GM23248 (cell line): ENCODE data around the gene SYNGR1. TPM values are rescaled to one million over a fixed set of nuclear protein-coding genes. Genes with fewer than 3 reads are reported as not detected.

Experiments
- DNase-seq: peaks from one replicate; pipeline ENCODE4 v3.0.0-alpha.2; 2015
- H2AFZ ChIP-seq: fragments of 200-600 bp; sonication (generic); 2 replicates; pipeline ENCODE4 v1.6.1; 2016; ENCODE audit warnings: antibody characterized with exemption
- H3F3A ChIP-seq: fragments of 200-600 bp; sonication (generic); 2 replicates; pipeline ENCODE4 v1.6.1; 2016; ENCODE audit warnings: mild to moderate bottlenecking, antibody characterized with exemption, mixed run types; ENCODE audit not compliant: insufficient read depth
- H3K27ac ChIP-seq: fragments of 200-600 bp; sonication (generic); 2 replicates; pipeline ENCODE4 v1.5.1; 2016; ENCODE audit warnings: mild to moderate bottlenecking
- H3K27me3 ChIP-seq: fragments of 200-600 bp; sonication (generic); replicated peaks from 2 replicates; pipeline ENCODE4 v1.6.1; 2016; ENCODE audit warnings: mild to moderate bottlenecking; ENCODE audit not compliant: insufficient read depth
- H3K36me3 ChIP-seq: fragments of 200-600 bp; sonication (generic); 2 replicates; pipeline ENCODE4 v1.6.1; 2016; ENCODE audit warnings: low read depth, mild to moderate bottlenecking
- H3K4me1 ChIP-seq: fragments of 200-600 bp; sonication (generic); 2 replicates; pipeline ENCODE4 v1.6.1; 2016; ENCODE audit warnings: mild to moderate bottlenecking; ENCODE audit not compliant: insufficient read depth
- H3K4me2 ChIP-seq: fragments of 200-600 bp; sonication (generic); one replicate; pipeline ENCODE4 v1.6.1; 2016; ENCODE audit warnings: mild to moderate bottlenecking; ENCODE audit not compliant: unreplicated experiment
- H3K4me3 ChIP-seq: fragments of 200-600 bp; sonication (generic); 2 replicates; pipeline ENCODE4 v1.5.1; 2016; ENCODE audit warnings: mild to moderate bottlenecking
- H3K79me2 ChIP-seq: fragments of 200-600 bp; sonication (generic); 2 replicates; pipeline ENCODE4 v1.6.1; 2016; ENCODE audit warnings: mild to moderate bottlenecking; ENCODE audit not compliant: insufficient read depth
- H3K9ac ChIP-seq: fragments of 200-600 bp; sonication (generic); 2 replicates; pipeline ENCODE4 v1.6.1; 2016; ENCODE audit warnings: mild to moderate bottlenecking
- H3K9me2 ChIP-seq: fragments of 200-600 bp; sonication (generic); 2 replicates; pipeline ENCODE4 v1.6.1; 2016; ENCODE audit warnings: mixed run types, mild to moderate bottlenecking, moderate library complexity; ENCODE audit not compliant: insufficient read depth
- H3K9me3 ChIP-seq: fragments of 200-600 bp; sonication (generic); one replicate; pipeline ENCODE4 v1.6.1; 2017; ENCODE audit warnings: low read depth
- H4K20me1 ChIP-seq: fragments of 200-600 bp; sonication (generic); 2 replicates; pipeline ENCODE4 v1.6.0; 2016; ENCODE audit not compliant: insufficient read depth
- EZH2 ChIP-seq: fragments of 200-600 bp; sonication (generic); IDR thresholded peaks from 2 replicates; pipeline ENCODE4 v1.6.1; 2018; ENCODE audit warnings: antibody characterized with exemption, mild to moderate bottlenecking; ENCODE audit not compliant: insufficient read depth, poor library complexity, severe bottlenecking
- EZH2phosphoT487 ChIP-seq: fragments of 200-600 bp; sonication (generic); IDR thresholded peaks from 2 replicates; pipeline ENCODE4 v1.6.1; 2018; ENCODE audit warnings: antibody characterized with exemption, moderate library complexity, mild to moderate bottlenecking, low read depth; ENCODE audit not compliant: insufficient read depth
- WGBS, 2 experiments: methylation state at CpG; one replicate each; pipeline ENCODE4 v1.1.6; 2015 to 2017; ENCODE audit warnings: low lambda C conversion rate in 2 of 2, low coverage in 1 of 2; ENCODE audit errors: missing lambda C conversion rate in 2 of 2; 5-methylcytosine and 5-hydroxymethylcytosine counted together
- in situ Hi-C: fragments of 300-500 bp; cut with MboI; formaldehyde crosslinking; loops from 2 replicates; pipeline ENCODE4 v1.15.0; 2020
- polyA plus RNA-seq: library from polyadenylated mRNA; unstranded; fragments of >200 nt; fragmentation: Nextera tagmentation; extraction: Ambion mirVana; gene quantifications from 2 replicates; pipeline ENCODE4 v1.2.1, GENCODE V29; 2016
- total RNA-seq: library from RNA; depleted of rRNA; stranded (reverse); fragments of >200 nt; shearing (Covaris generic); gene quantifications from 2 replicates; pipeline ENCODE4 v1.2.3, GENCODE V29; 2014

SYNGR1 gene
- total and polyA plus RNA-seq, 2 experiments from 2014 or later, result 6.1 to 23.2 TPM

DNA sequence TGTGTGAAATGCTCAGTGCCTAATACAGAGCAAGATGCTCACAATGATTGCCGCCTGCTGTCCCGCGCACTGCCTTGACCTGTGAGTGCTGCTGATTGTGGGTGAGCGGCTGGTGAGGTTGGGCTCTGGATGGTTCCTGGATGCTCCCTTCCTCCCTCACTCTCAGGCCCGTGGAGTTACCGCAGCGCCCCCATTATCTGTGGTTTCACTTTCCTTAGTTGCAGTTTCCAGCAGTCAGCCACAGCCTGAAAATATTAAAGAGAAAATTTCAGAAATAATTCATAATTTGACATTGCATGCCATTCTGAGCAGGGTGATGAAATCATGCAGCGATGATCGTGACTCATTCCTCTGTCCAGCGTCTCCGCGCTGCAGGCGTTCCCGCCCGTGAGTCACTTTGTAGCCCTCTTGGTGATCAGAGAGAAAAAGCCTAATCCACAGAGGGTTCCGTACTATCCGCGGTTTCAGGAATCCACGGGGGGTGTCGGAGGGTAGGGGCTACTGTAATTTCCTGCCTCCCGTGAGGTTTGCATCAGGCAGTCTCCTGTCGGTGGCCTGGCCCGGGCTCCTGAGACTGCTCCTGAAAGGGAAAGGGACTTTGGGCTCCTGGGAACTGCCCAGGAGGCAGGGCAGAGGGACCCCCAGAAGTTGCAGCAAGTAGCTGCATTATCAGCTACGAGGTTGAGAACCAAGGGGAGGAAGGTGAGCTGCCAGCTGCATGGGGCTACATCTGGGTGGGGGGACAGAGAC, 41.0 kb upstream of the SYNGR1 start:
- no peaks in the 10 kb centered on the region for H3K9me2 ChIP-seq
- in situ Hi-C loops, result loop anchor here (5.0 to 25.0 kb wide), 2 partner anchors 131 to 296 kb away; partner anchors contain the start of genes APOBEC3C and APOBEC3D
- peak overlapping the region; percentile 64 for H3K4me2 ChIP-seq

DNA sequence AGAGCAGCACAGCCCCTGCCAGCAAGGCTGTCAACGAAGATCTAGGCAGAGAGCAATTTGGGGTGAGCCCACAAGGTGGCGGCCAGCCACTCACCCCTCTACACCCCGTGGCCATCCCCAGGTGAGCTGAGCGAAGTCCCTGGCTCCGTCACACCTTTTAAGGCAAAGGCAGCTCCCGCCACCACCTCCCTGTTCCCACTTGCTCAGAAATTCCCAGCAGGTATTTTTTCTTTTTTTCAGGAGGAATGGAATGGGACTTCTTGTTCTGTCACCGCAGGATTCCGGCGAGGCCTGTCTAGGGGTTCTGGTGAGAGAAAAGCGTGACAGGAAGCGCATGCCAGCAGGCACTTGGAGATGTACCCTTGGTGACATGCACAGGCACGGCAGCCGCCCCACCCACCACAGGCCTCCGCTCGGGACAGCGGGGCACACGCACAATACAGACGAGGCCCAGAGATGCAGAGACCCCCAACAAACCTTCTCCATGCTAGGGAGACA, 40.4 kb upstream of the SYNGR1 start:
- Histone ChIP-seq H3K4me2 (peak overlapping the region; percentile 64), H3K9ac (peak overlapping the region; percentile 71), H3K27me3 (no peaks in the 10 kb centered on the region), H3K36me3 (peaks cover 30% of the 10 kb centered on the region), H3K9me3 (no peaks in the 10 kb centered on the region), H3K4me1 (peaks cover 17% of the 10 kb centered on the region), H3K4me3 (peak overlapping the region; percentile 57), H2AFZ (no peak overlapping the region), H3K27ac (peak overlapping the region; percentile 89), H3K79me2 (peaks cover 13% of the 10 kb centered on the region), H4K20me1 (0 out of 2 replicates have a peak, but pooled peaks cover 3% of the 10 kb centered on the region), H3K9me2 (no peaks in the 10 kb centered on the region), H3F3A (peaks cover 59% of the 10 kb centered on the region)
- DNase-seq, result peak; percentile 61
- WGBS, 2 experiments, result 33 to 41% methylated on average over 18 of the region's 18 CpGs
- no peak for TF ChIP-seq EZH2phosphoT487
- TF ChIP-seq EZH2, result no peak
- in situ Hi-C loops, result loop anchor here (5.0 to 25.0 kb wide), 2 partner anchors 132 to 297 kb away; partner anchors contain the start of genes APOBEC3C and APOBEC3D

More for the DNA sequence above, 41.0 kb upstream of the SYNGR1 start:
- WGBS, 2 experiments, result 1 to 2% methylated on average over 24 of the region's 24 CpGs
- H3K4me1 ChIP-seq, result peaks cover 17% of the 10 kb centered on the region
- H3K36me3 ChIP-seq, result peaks cover 24% of the 10 kb centered on the region
- no peaks in the 10 kb centered on the region for H3K9me3 ChIP-seq
- H4K20me1 ChIP-seq, result 0 out of 2 replicates have a peak, but pooled peaks cover 3% of the 10 kb centered on the region
- peak overlapping the region; percentile 37 for H2AFZ ChIP-seq
- peaks cover 53% of the 10 kb centered on the region for H3F3A ChIP-seq
- TF ChIP-seq EZH2phosphoT487 (no peak), EZH2 (no peak)
- peaks cover 7% of the 10 kb centered on the region; the same call in 1 of the 2 replicates for H3K79me2 ChIP-seq
- no peaks in the 10 kb centered on the region for H3K27me3 ChIP-seq
- peak; percentile 98 for DNase-seq
- peak overlapping the region; percentile 89 for H3K27ac ChIP-seq
- peak overlapping the region; percentile 71 for H3K9ac ChIP-seq
- H3K4me3 ChIP-seq, result peak overlapping the region; percentile 57

DNA sequence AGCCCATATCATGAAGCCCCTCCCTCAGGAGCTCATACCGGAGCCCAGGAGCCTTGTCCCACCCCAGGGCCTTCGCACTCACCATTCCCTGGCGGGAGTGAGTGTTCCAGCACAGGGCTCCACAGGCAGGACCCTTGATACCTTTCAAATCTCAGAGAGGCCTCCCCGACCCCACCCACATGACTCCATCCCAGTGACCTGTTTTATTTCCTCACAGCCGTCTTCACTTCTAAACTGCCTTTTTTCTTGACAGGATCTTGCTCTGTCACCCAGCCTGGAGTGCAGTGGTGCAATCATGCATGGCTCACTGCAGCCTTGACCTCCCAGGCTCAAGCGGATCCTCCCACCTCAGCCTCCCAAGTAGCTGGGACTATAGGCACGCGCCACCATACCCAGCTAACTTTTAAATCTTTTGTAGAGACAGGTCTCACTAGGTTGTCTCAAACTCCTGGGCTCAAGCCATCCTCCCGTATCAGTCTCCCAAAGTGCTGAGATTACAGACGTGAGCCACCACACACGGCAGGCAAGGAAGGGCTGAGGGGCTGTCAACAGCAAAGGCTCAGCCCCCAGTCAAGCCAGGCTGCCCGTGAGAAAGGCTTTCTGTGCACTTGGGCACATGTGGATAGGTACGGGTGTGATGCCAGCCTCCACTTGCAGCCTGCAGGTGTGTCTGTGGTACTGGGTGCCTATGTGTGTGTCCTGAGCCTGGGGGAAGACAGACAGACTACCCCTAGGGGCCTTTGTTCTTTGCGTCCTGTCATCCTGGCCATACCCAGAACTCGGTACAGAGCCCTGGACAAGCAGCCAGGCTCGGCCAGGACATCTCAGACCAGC, 39.7 kb upstream of the SYNGR1 start:
- peaks cover 20% of the 10 kb centered on the region for H3K79me2 ChIP-seq
- H3K4me1 ChIP-seq, result peaks cover 21% of the 10 kb centered on the region
- peaks cover 66% of the 10 kb centered on the region for H3F3A ChIP-seq
- 59 to 62% methylated on average over 16 of the region's 16 CpGs for WGBS, 2 experiments
- no peak for TF ChIP-seq EZH2
- TF ChIP-seq EZH2phosphoT487, result no peak
- no peak overlapping the region for H2AFZ ChIP-seq
- H3K9me3 ChIP-seq, result no peaks in the 10 kb centered on the region
- peak overlapping the region; percentile 89 for H3K27ac ChIP-seq
- no peaks in the 10 kb centered on the region for H3K27me3 ChIP-seq
- H4K20me1 ChIP-seq, result peaks cover 9% of the 10 kb centered on the region; the same call in 1 of the 2 replicates
- peak; percentile 80 for DNase-seq
- no peak overlapping the region for H3K4me3 ChIP-seq
- H3K9me2 ChIP-seq, result no peaks in the 10 kb centered on the region
- peaks cover 37% of the 10 kb centered on the region for H3K36me3 ChIP-seq
- in situ Hi-C loops, result loop anchor here (5.0 to 25.0 kb wide), 2 partner anchors 133 to 298 kb away; partner anchors contain the start of genes APOBEC3C and APOBEC3D
- H3K4me2 ChIP-seq, result peak overlapping the region; percentile 64
- peak overlapping the region; percentile 71 for H3K9ac ChIP-seq
